PC-3 (cell line): ENCODE measurements around the gene ST6GALNAC6.

ENCODE experiments used
- EZH2 ChIP-seq: fragments of 300-600 bp; sonication (generic); IDR thresholded peaks from one replicate; pipeline ENCODE4 v1.6.1; 2017; ENCODE audit warnings: antibody characterized with exemption, mild to moderate bottlenecking, low read length; ENCODE audit not compliant: unreplicated experiment
- EZH2phosphoT487 ChIP-seq: fragments of 300-600 bp; sonication (generic); IDR thresholded peaks from 2 replicates; pipeline ENCODE4 v1.6.1; 2018; ENCODE audit warnings: mild to moderate bottlenecking, antibody characterized with exemption, low read length, borderline replicate concordance
- TF ChIP-seq, protein P1 (sequence below): fragments of 300-600 bp; sonication (generic); conservative IDR thresholded peaks from 2 replicates; pipeline ENCODE4 v1.5.1; 2017; ENCODE audit warnings: antibody characterized with exemption, low read depth, mild to moderate bottlenecking, low read length

- TF ChIP-seq, protein P1, sequence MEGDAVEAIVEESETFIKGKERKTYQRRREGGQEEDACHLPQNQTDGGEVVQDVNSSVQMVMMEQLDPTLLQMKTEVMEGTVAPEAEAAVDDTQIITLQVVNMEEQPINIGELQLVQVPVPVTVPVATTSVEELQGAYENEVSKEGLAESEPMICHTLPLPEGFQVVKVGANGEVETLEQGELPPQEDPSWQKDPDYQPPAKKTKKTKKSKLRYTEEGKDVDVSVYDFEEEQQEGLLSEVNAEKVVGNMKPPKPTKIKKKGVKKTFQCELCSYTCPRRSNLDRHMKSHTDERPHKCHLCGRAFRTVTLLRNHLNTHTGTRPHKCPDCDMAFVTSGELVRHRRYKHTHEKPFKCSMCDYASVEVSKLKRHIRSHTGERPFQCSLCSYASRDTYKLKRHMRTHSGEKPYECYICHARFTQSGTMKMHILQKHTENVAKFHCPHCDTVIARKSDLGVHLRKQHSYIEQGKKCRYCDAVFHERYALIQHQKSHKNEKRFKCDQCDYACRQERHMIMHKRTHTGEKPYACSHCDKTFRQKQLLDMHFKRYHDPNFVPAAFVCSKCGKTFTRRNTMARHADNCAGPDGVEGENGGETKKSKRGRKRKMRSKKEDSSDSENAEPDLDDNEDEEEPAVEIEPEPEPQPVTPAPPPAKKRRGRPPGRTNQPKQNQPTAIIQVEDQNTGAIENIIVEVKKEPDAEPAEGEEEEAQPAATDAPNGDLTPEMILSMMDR = no peak
- TF ChIP-seq EZH2 (no peak), EZH2phosphoT487 (no peak)
Measured at GRCh38 chr9:127878001-127878651, 21.3 kb downstream of the ST6GALNAC6 start.
